Heart left ventricle (tissue), 16 donors: ENCODE results near the gene TAF11L4. TPM values are rescaled to one million over a fixed set of nuclear protein-coding genes. Genes with fewer than 3 reads are reported as not detected.
"Not testable (repeated sequence)": the region's sequence is repeated elsewhere in the genome, so short reads cannot be mapped to it uniquely, and the experiment has no call there.

ENCODE experiments used
- ATAC-seq, 4 donors: fragments of 200-7000 bp; cut with Tn5 transposase; one replicate each; pipeline ENCODE4 v1.9.1; 2020 to 2022; ENCODE audit warnings: moderate library complexity in 4 of 4, mild to moderate bottlenecking in 3 of 4, moderate number of reproducible peaks in 1 of 4
- DNase-seq, 5 donors: peaks; one replicate each; pipeline ENCODE4 v3.0.0-alpha.2; 2020
- H3K27ac ChIP-seq, 12 donors: fragments of 200-600 bp; sonication (generic) in 4 of 12; one replicate each; pipeline versions ENCODE4 v1.5.0 to v1.8.0; 2016 to 2022; ENCODE audit warnings: mild to moderate bottlenecking in 2 of 12
- H3K27me3 ChIP-seq, 9 donors: fragments of 200-600 bp; sonication (generic) in 2 of 9; one replicate each; pipeline versions ENCODE4 v1.5.1 to v1.8.0; 2016 to 2022; ENCODE audit warnings: mild to moderate bottlenecking in 3 of 9
- H3K36me3 ChIP-seq, 9 donors: fragments of 200-600 bp; sonication (generic) in 2 of 9; one replicate each; pipeline versions ENCODE4 v1.5.0 to v1.8.0; 2018 to 2022; ENCODE audit warnings: mild to moderate bottlenecking in 2 of 9
- H3K4me1 ChIP-seq, 12 donors: fragments of 200-600 bp; sonication (generic) in 4 of 12; one replicate each; pipeline versions ENCODE4 v1.5.0 to v1.8.0; 2016 to 2022; ENCODE audit warnings: mild to moderate bottlenecking in 3 of 12
- H3K4me3 ChIP-seq, 12 donors: fragments of 200-600 bp; sonication (generic) in 4 of 12; one replicate each; pipeline versions ENCODE4 v1.5.0 to v1.8.0; 2017 to 2022; ENCODE audit warnings: mild to moderate bottlenecking in 9 of 12, moderate library complexity in 4 of 12
- H3K9me3 ChIP-seq, 12 donors: fragments of 200-600 bp; sonication (generic) in 4 of 12; one replicate each; pipeline versions ENCODE4 v1.5.0 to v1.8.0; 2016 to 2022; ENCODE audit warnings: mild to moderate bottlenecking in 1 of 12
- POLR2A ChIP-seq, 2 donors: fragments of 450-650 bp; IDR thresholded peaks; one replicate each; pipeline ENCODE4 v1.6.1; 2017; ENCODE audit warnings: antibody characterized with exemption in 2 of 2, mild to moderate bottlenecking in 2 of 2, moderate library complexity in 2 of 2
- WGBS, 4 donors: extraction: QIAGEN DNeasy Blood & Tissue Kit in 2 of 4; methylation state at CpG; one replicate each; pipeline versions ENCODE4 v1.1.5 to v1.1.7; 2013 to 2018; 5-methylcytosine and 5-hydroxymethylcytosine counted together
- intact Hi-C, 10 donors: fragments of 100-400 bp; cut with DNase I; formaldehyde crosslinking; loops; one replicate each; pipeline versions ENCODE4 v1.11.1 to v1.14.2; 2022
- long read RNA-seq, 3 donors: library from polyadenylated mRNA; unstranded; transcript quantifications; one replicate each; pipeline ENCODE4 v2.0.0, GENCODE V29; 2020 to 2021
- polyA plus RNA-seq, 2 donors: library from polyadenylated mRNA; stranded (reverse); fragments of 200-250 nt; gene quantifications; one replicate each; pipeline ENCODE4 v1.2.3, GENCODE V29; 2013
- total RNA-seq, 9 donors: library from RNA; depleted of rRNA in 2 of 9; stranded (reverse); fragments of >200 nt in 2 of 9; fragmentation: NEBNext Ultra II Directional in 3 of 9; extraction: Animal tissue kit (Norgen Biotek cat#: 25700) in 3 of 9; gene quantifications; one replicate each; pipeline versions ENCODE4 v1.1.0 to v1.2.4, GENCODE V29; 2016 to 2023
- TF ChIP-seq, protein P1 (sequence below), 12 donors: fragments of 200-600 bp; sonication (generic) in 4 of 12; IDR thresholded peaks; one replicate each; pipeline versions ENCODE4 v1.5.0 to v1.8.0; 2018 to 2022; ENCODE audit warnings: antibody characterized with exemption in 12 of 12, mild to moderate bottlenecking in 5 of 12
- donor health status: ischemic (EF 13 %, LVEDD 7.1; RV severe dilation, severe dysfunction).
- donor health status: healthy with polysubstance abuse.
- donor health status: DM: no; HTN: yes; CAD: no.
- donor health status: DM: no; HTN: no; CAD: no.
- donor health status: ischemic (EF 25% LVEDD 6.9; RV normal size, moderate dysfunction).
- donor health status: ischemic (EF 25% LVEDD 5.7; RV mildly dilated, moderate dysfunction).
- donor health status: healthy.
- donor health status: DM: yes; HTN: yes; CAD: no.
- donor health status: ischemic (EF 35%, LVEDD 5.7; RV mildly dilated, moderate dysfunction).
- donor health status: nonischemic (EF 11% LVEDD 7.7; RV severe dilation, severe dysfunction).
- donor health status: DM: yes; HTN: yes; CAD: no.
- donor health status: PGD.
- donor health status: ischemic (EF 29% LVEDD 5.4; RV normal size, mild dysfunction).
- donor health status: nonischemic (EF 23%, LVEDD 6.1; RV moderate dilation, normal function).

Gene TAF11L4
- total RNA-seq (not detected), polyA plus RNA-seq (not detected)
- long read RNA-seq, donor 1: 0 reads
- long read RNA-seq, donor 2: 0 reads
- long read RNA-seq, donor 3: 0 reads

GRCh38 chr5:17521501-17521900 lies at the start of gene TAF11L4:
Gene TAF11L4 (plus strand): TSS chr5:17521801.
- no CpG with 5 or more reads among the region's 15 CpGs for WGBS, 4 donors
- H3K9me3 ChIP-seq, H3K4me3 ChIP-seq, H3K36me3 ChIP-seq, H3K4me1 ChIP-seq, H3K27ac ChIP-seq, ATAC-seq, H3K27me3 ChIP-seq, intact Hi-C loops, DNase-seq: not testable (repeated sequence)

DNA sequence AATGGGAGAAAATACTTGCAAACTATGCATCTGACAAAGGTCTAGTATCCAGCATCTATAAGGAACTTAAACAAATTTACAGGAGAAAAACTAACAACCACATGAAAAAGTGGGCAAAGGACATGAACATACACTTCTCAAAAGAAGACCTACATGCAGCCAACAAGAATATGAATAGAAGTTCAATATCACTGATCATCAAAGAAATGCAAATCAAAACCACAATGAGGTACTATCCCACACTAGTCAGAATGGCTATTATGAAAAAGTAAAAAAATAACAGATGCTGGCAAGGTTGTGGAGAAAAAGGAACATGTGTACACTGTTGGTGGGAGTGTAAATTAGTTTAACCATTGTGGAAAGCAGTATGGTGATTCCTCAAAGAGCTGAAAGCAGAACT lies 46.5 kb upstream of the TAF11L4 start:
- H3K9me3 ChIP-seq, ATAC-seq, H3K36me3 ChIP-seq, H3K4me3 ChIP-seq, DNase-seq, intact Hi-C loops, H3K27me3 ChIP-seq, H3K4me1 ChIP-seq, H3K27ac ChIP-seq: not testable (repeated sequence)

- Histone ChIP-seq H3K27ac (no peak overlapping the region), H3K27me3 (no peaks in the 10 kb centered on the region), H3K4me3 (no peak overlapping the region), H3K36me3 (no peaks in the 10 kb centered on the region), H3K4me1 (no peaks in the 10 kb centered on the region), H3K9me3 (no peaks in the 10 kb centered on the region)
- ATAC-seq (no peak), DNase-seq (no peak)
- WGBS, 4 donors: 59 to 69% (median 64%) methylated on average over 3 of the region's 3 CpGs
- no peak for TF ChIP-seq POLR2A (IDR thresholded peaks at IDR 0.05)
- TF ChIP-seq, protein P1, sequence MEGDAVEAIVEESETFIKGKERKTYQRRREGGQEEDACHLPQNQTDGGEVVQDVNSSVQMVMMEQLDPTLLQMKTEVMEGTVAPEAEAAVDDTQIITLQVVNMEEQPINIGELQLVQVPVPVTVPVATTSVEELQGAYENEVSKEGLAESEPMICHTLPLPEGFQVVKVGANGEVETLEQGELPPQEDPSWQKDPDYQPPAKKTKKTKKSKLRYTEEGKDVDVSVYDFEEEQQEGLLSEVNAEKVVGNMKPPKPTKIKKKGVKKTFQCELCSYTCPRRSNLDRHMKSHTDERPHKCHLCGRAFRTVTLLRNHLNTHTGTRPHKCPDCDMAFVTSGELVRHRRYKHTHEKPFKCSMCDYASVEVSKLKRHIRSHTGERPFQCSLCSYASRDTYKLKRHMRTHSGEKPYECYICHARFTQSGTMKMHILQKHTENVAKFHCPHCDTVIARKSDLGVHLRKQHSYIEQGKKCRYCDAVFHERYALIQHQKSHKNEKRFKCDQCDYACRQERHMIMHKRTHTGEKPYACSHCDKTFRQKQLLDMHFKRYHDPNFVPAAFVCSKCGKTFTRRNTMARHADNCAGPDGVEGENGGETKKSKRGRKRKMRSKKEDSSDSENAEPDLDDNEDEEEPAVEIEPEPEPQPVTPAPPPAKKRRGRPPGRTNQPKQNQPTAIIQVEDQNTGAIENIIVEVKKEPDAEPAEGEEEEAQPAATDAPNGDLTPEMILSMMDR (IDR thresholded peaks at IDR 0.05): no peak
- intact Hi-C loops: no loop called here
Measured at GRCh38 chr5:17477043-17477442, 44.6 kb upstream of the TAF11L4 start.

GRCh38 chr5:17477573-17478265 lies 43.9 kb upstream of the TAF11L4 start:
- no peaks in the 10 kb centered on the region for H3K9me3 ChIP-seq
- 47 to 71% (median 54%) methylated on average over 7 of the region's 7 CpGs for WGBS, 4 donors
- H3K4me3 ChIP-seq: no peak overlapping the region
- TF ChIP-seq, protein P1 (IDR thresholded peaks at IDR 0.05): no peak
- no peak for TF ChIP-seq POLR2A (IDR thresholded peaks at IDR 0.05)
- no peaks in the 10 kb centered on the region for H3K27me3 ChIP-seq
- no peaks in the 10 kb centered on the region for H3K4me1 ChIP-seq
- no peak overlapping the region for H3K27ac ChIP-seq
- no peak for ATAC-seq
- intact Hi-C loops: no loop called here
- H3K36me3 ChIP-seq: no peaks in the 10 kb centered on the region
- DNase-seq: no peak

DNA sequence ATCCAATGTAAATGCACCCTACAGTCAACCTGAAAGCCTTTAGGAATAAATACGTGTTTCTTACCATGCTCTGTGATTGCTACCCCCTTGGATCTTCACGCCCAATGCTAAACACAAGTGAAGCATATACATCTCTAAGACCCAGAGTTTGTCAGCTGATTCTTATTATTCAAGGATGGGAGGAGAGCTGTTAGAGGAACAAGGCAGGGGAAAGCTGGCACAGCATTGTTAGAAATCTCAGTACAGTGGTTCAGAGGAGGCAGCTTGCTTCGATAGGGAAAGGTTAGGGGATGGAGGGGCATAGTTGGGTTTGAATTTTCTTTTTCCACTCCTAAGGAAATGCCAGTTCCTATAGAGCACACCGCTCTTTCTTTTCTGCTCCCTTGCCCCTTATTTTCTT lies 40.2 kb upstream of the TAF11L4 start:
- H3K27ac ChIP-seq: no peak overlapping the region
- H3K27me3 ChIP-seq: no peaks in the 10 kb centered on the region
- intact Hi-C loops: no loop called here
- DNase-seq: no peak
- no peaks in the 10 kb centered on the region for H3K36me3 ChIP-seq
- WGBS, 4 donors: 66 to 80% (median 69%) methylated on average over 4 of the region's 4 CpGs
- ATAC-seq: no peak
- no peaks in the 10 kb centered on the region for H3K9me3 ChIP-seq
- H3K4me3 ChIP-seq: no peak overlapping the region
- no peak for TF ChIP-seq POLR2A (IDR thresholded peaks at IDR 0.05)
- TF ChIP-seq, protein P1 (IDR thresholded peaks at IDR 0.05): no peak
- H3K4me1 ChIP-seq: no peaks in the 10 kb centered on the region
